GM18498 (cell line): ENCODE data around the gene STK36.

Source experiments
- ATAC-seq: cut with Tn5 transposase; IDR thresholded peaks from one replicate; pipeline ENCODE4 v1.9.1; 2021; ENCODE audit warnings: mild to moderate bottlenecking, moderate library complexity; ENCODE audit not compliant: unreplicated experiment

Gene STK36

GRCh38 chr2:218716070-218716469 is 44.2 kb downstream of the STK36 start:
- no peak for ATAC-seq

- ATAC-seq = no peak
These were observed 45.4 kb downstream of the STK36 start for GRCh38 chr2:218717262-218717661.

- no peak for ATAC-seq
These were observed 46.2 kb downstream of the STK36 start for GRCh38 chr2:218718058-218718457.

GRCh38 chr2:218719457-218719856 is 47.6 kb downstream of the STK36 start:
- no peak for ATAC-seq

GRCh38 chr2:218720048-218721041 is 48.5 kb downstream of the STK36 start:
- no peak for ATAC-seq

GRCh38 chr2:218721488-218721887 is 49.6 kb downstream of the STK36 start:
- no peak for ATAC-seq

GRCh38 chr2:218721934-218722333 is 50.0 kb downstream of the STK36 start:
- no peak for ATAC-seq

GRCh38 chr2:218722419-218722818 is 50.5 kb downstream of the STK36 start:
- ATAC-seq = no peak

GRCh38 chr2:218722876-218723785 is 51.2 kb downstream of the STK36 start:
- no peak for ATAC-seq

- no peak for ATAC-seq
These were observed 54.2 kb downstream of the STK36 start for GRCh38 chr2:218726004-218726574.

- no peak for ATAC-seq
These were observed 55.7 kb downstream of the STK36 start for GRCh38 chr2:218727502-218728165.

GRCh38 chr2:218729640-218730039 is 57.8 kb downstream of the STK36 start:
- ATAC-seq = no peak

- ATAC-seq = no peak
These were observed 60.3 kb downstream of the STK36 start for GRCh38 chr2:218732052-218732760.

- ATAC-seq = no peak
These were observed 60.9 kb downstream of the STK36 start for GRCh38 chr2:218732761-218733158.

GRCh38 chr2:218733171-218734021 is 61.5 kb downstream of the STK36 start:
- peak; percentile 60 for ATAC-seq

GRCh38 chr2:218734190-218734975 is 62.5 kb downstream of the STK36 start:
- no peak for ATAC-seq

GRCh38 chr2:218736531-218736930 is 64.6 kb downstream of the STK36 start:
- no peak for ATAC-seq

- no peak for ATAC-seq
These were observed 71.2 kb downstream of the STK36 start for GRCh38 chr2:218743068-218743467.
